ENCODE results near the gene NLK. TPM values are rescaled to one million over a fixed set of nuclear protein-coding genes. Genes with fewer than 3 reads are reported as not detected.
"Not testable (repeated sequence)": the region's sequence is repeated elsewhere in the genome, so short reads cannot be mapped to it uniquely, and the experiment has no call there.

Gene NLK
- total RNA-seq, 1 experiment from 2014 or later, result 31.8 TPM

DNA sequence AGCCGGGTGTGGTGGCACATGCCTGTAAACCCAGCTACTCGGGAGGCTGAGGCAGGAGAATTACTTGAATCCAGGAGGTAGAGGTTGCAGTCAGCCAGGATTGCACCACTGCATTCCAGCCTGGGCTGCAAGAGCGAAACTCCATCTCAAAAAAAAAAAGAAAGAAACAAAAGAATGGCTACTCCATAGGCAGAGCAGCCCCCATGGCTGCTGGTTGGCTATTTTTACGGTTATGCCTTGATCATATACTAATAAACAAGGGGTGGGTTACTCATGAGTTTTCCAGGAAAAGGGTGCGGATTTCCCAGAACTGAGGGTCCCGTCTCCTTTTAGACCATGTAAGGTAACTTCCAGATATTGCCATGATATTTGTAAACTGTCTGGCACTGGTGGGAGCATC, 200.3 kb downstream of the NLK start:
- Histone ChIP-seq H4K5ac (ENCODE audit: insufficient read length, low read depth, low read length) (no peak overlapping the region), H2BK12ac (ENCODE audit: insufficient read length, low read depth, low read length) (no peak overlapping the region), H3K4ac (ENCODE audit: low read depth, low read length) (no peak overlapping the region), H2BK15ac (ENCODE audit: low read depth, low read length) (no peak overlapping the region), H3K9me3 (ENCODE audit: control insufficient read depth, low read depth, low read length) (no peaks in the 10 kb centered on the region), H2AFZ (ENCODE audit: low read length) (no peak overlapping the region), H4K20me1 (ENCODE audit: control insufficient read depth, insufficient read depth, insufficient read length) (no peaks in the 10 kb centered on the region), H2BK20ac (ENCODE audit: low read depth, low read length, poor library complexity, severe bottlenecking) (no peak overlapping the region), H4K91ac (ENCODE audit: insufficient read length, low read depth, low read length) (no peak overlapping the region), H4K8ac (replicated peaks; ENCODE audit: insufficient read length, low read depth, low read length) (no peak overlapping the region), H3K56ac (ENCODE audit: insufficient read length, low read depth, low read length) (no peak overlapping the region), H2AK5ac (ENCODE audit: insufficient read length, low read length) (no peak overlapping the region), H3K27me3 (ENCODE audit: insufficient read depth, low read length) (no peaks in the 10 kb centered on the region), H3K4me2 (ENCODE audit: insufficient read depth, insufficient read length, low read length) (no peak overlapping the region), H3K79me1 (ENCODE audit: insufficient read depth, low read depth, low read length, poor library complexity, severe bottlenecking) (no peaks in the 10 kb centered on the region), H3K9ac (ENCODE audit: extremely low read depth, insufficient read length, low read length) (no peak overlapping the region), H3K14ac (ENCODE audit: insufficient read depth, low read length) (no peak overlapping the region), H3K18ac (ENCODE audit: insufficient read length, low read depth, low read length) (no peak overlapping the region), H2BK5ac (ENCODE audit: insufficient read length, low read length) (no peak overlapping the region), H3K23ac (ENCODE audit: insufficient read length, low read depth, low read length) (no peak overlapping the region), H3K79me2 (ENCODE audit: insufficient read depth, low read length) (no peaks in the 10 kb centered on the region), H2BK120ac (ENCODE audit: low read depth, low read length, poor library complexity, severe bottlenecking) (no peak overlapping the region), H3T11ph (ENCODE audit: low read length) (no peak overlapping the region), H3K4me1 (ENCODE audit: insufficient read depth, low read length) (no peaks in the 10 kb centered on the region), H3K23me2 (ENCODE audit: insufficient read length, low read depth, low read length, poor library complexity, severe bottlenecking) (no peaks in the 10 kb centered on the region), H3K27ac (ENCODE audit: insufficient read length, low read depth, low read length) (no peak overlapping the region)
- Mint-ChIP-seq H3K9me3 (no peaks in the 10 kb centered on the region), H3K36me3 (ENCODE audit: insufficient read depth in 1 of 3, low read depth in 3 of 3) (no peaks in the 10 kb centered on the region; a peak in 2 of 7 replicates), H3K27ac (no peak overlapping the region), H3K4me3 (no peak overlapping the region), H3K4me1 (peaks cover 4 to 8% of the 10 kb centered on the region in 2 experiments), H3K27me3 (ENCODE audit: low read depth) (peaks cover 4% of the 10 kb centered on the region)
- no peak for DNase-seq
- no CpG with 5 or more reads among the region's 6 CpGs for WGBS (ENCODE audit: extremely low coverage, insufficient read length, low lambda C conversion rate)
- TF ChIP-seq, protein P1, sequence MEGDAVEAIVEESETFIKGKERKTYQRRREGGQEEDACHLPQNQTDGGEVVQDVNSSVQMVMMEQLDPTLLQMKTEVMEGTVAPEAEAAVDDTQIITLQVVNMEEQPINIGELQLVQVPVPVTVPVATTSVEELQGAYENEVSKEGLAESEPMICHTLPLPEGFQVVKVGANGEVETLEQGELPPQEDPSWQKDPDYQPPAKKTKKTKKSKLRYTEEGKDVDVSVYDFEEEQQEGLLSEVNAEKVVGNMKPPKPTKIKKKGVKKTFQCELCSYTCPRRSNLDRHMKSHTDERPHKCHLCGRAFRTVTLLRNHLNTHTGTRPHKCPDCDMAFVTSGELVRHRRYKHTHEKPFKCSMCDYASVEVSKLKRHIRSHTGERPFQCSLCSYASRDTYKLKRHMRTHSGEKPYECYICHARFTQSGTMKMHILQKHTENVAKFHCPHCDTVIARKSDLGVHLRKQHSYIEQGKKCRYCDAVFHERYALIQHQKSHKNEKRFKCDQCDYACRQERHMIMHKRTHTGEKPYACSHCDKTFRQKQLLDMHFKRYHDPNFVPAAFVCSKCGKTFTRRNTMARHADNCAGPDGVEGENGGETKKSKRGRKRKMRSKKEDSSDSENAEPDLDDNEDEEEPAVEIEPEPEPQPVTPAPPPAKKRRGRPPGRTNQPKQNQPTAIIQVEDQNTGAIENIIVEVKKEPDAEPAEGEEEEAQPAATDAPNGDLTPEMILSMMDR (conservative IDR thresholded peaks at IDR 0.05), result no peak

DNA sequence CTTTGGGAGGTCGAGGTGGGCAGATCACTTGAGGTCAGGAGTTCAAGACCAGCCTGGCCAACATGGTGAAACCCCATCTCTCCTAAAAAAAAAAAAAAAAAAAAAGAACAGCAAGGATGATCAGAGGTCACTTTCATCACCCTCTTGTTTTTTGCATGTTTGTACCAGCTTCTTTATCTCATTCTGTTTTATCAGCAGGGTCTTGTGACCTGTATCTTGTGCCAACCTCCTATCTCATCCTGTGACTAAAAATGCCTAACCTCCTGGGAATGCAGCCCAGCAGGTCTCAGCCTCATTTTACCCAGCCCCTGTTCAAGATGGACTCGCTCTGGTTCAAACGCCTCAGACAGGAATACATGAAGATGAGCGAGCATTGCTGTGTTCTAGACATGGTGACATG, 200.8 kb downstream of the NLK start:
- not testable (repeated sequence) for H3T11ph ChIP-seq (ENCODE audit: low read length); H4K20me1 ChIP-seq (ENCODE audit: control insufficient read depth, insufficient read depth, insufficient read length); H3K27me3 Mint-ChIP-seq (ENCODE audit: low read depth); H3K27me3 ChIP-seq (ENCODE audit: insufficient read depth, low read length); H3K4me1 ChIP-seq (ENCODE audit: insufficient read depth, low read length); H3K9me3 ChIP-seq (ENCODE audit: control insufficient read depth, low read depth, low read length); H3K4ac ChIP-seq (ENCODE audit: low read depth, low read length); H4K5ac ChIP-seq (ENCODE audit: insufficient read length, low read depth, low read length); H3K36me3 Mint-ChIP-seq (ENCODE audit: insufficient read depth in 1 of 3, low read depth in 3 of 3); H3K9ac ChIP-seq (ENCODE audit: extremely low read depth, insufficient read length, low read length); H3K18ac ChIP-seq (ENCODE audit: insufficient read length, low read depth, low read length); H3K56ac ChIP-seq (ENCODE audit: insufficient read length, low read depth, low read length); H3K23me2 ChIP-seq (ENCODE audit: insufficient read length, low read depth, low read length, poor library complexity, severe bottlenecking); H3K4me2 ChIP-seq (ENCODE audit: insufficient read depth, insufficient read length, low read length); H2AFZ ChIP-seq (ENCODE audit: low read length); H2AK5ac ChIP-seq (ENCODE audit: insufficient read length, low read length); H2BK120ac ChIP-seq (ENCODE audit: low read depth, low read length, poor library complexity, severe bottlenecking); H3K9me3 Mint-ChIP-seq; H3K23ac ChIP-seq (ENCODE audit: insufficient read length, low read depth, low read length); DNase-seq; H2BK15ac ChIP-seq (ENCODE audit: low read depth, low read length); H3K4me3 Mint-ChIP-seq; H2BK20ac ChIP-seq (ENCODE audit: low read depth, low read length, poor library complexity, severe bottlenecking); H4K91ac ChIP-seq (ENCODE audit: insufficient read length, low read depth, low read length); H3K79me1 ChIP-seq (ENCODE audit: insufficient read depth, low read depth, low read length, poor library complexity, severe bottlenecking); H3K27ac ChIP-seq (ENCODE audit: insufficient read length, low read depth, low read length); H4K8ac ChIP-seq (replicated peaks; ENCODE audit: insufficient read length, low read depth, low read length); H2BK12ac ChIP-seq (ENCODE audit: insufficient read length, low read depth, low read length); H2BK5ac ChIP-seq (ENCODE audit: insufficient read length, low read length); H3K14ac ChIP-seq (ENCODE audit: insufficient read depth, low read length); H3K79me2 ChIP-seq (ENCODE audit: insufficient read depth, low read length); H3K27ac Mint-ChIP-seq
- no CpG with 5 or more reads among the region's 4 CpGs for WGBS (ENCODE audit: extremely low coverage, insufficient read length, low lambda C conversion rate)
- peaks cover 8 to 13% of the 10 kb centered on the region in 2 experiments for H3K4me1 Mint-ChIP-seq

All from H9 (cell line).